H9 (cell line): Measurements from ENCODE around the gene EGLN1. TPM values are rescaled to one million over a fixed set of nuclear protein-coding genes. Genes with fewer than 3 reads are reported as not detected.

Experiments used
- DNase-seq: peaks from one replicate; pipeline ENCODE4 v3.0.0-alpha.2; 2017
- H2AFZ ChIP-seq: one replicate; pipeline ENCODE4 v1.6.1; 2013; ENCODE audit warnings: mild to moderate bottlenecking, low read length, control low read depth, moderate library complexity
- H2AK5ac ChIP-seq: 2 replicates; pipeline ENCODE4 v1.6.1; 2013; ENCODE audit warnings: low read length, control low read depth, mixed read lengths; ENCODE audit not compliant: insufficient read length
- H2BK120ac ChIP-seq: one replicate; pipeline ENCODE4 v1.6.1; 2013; ENCODE audit warnings: low read depth, mild to moderate bottlenecking, low read length, control low read depth, inconsistent platforms; ENCODE audit not compliant: poor library complexity, severe bottlenecking
- H2BK12ac ChIP-seq: 2 replicates; pipeline ENCODE4 v1.6.1; 2013; ENCODE audit warnings: low read length, control low read depth, mixed read lengths, low read depth; ENCODE audit not compliant: insufficient read length
- H2BK15ac ChIP-seq: 2 replicates; pipeline ENCODE4 v1.6.1; 2013; ENCODE audit warnings: low read depth, low read length, control low read depth
- H2BK20ac ChIP-seq: one replicate; pipeline ENCODE4 v1.6.1; 2013; ENCODE audit warnings: low read depth, mild to moderate bottlenecking, low read length, control low read depth, inconsistent platforms; ENCODE audit not compliant: poor library complexity, severe bottlenecking
- H2BK5ac ChIP-seq: 2 replicates; pipeline ENCODE4 v1.6.1; 2013; ENCODE audit warnings: low read length, control low read depth, mixed read lengths; ENCODE audit not compliant: insufficient read length
- H3K14ac ChIP-seq: 2 replicates; pipeline ENCODE4 v1.6.1; 2013; ENCODE audit warnings: low read length, control low read depth; ENCODE audit not compliant: insufficient read depth
- H3K18ac ChIP-seq: 2 replicates; pipeline ENCODE4 v1.6.1; 2013; ENCODE audit warnings: low read depth, mild to moderate bottlenecking, mixed read lengths, low read length, control low read depth; ENCODE audit not compliant: insufficient read length
- H3K23ac ChIP-seq: 2 replicates; pipeline ENCODE4 v1.6.1; 2013; ENCODE audit warnings: low read length, control low read depth, mixed read lengths, low read depth; ENCODE audit not compliant: insufficient read length
- H3K23me2 ChIP-seq: 2 replicates; pipeline ENCODE4 v1.6.1; 2013; ENCODE audit warnings: low read depth, mild to moderate bottlenecking, mixed read lengths, low read length, control low read depth; ENCODE audit not compliant: insufficient read length, poor library complexity, severe bottlenecking
- H3K27ac ChIP-seq: 2 replicates; pipeline ENCODE4 v1.5.1; 2013; ENCODE audit warnings: low read length, control low read depth, mixed read lengths, low read depth; ENCODE audit not compliant: insufficient read length
- H3K27me3 ChIP-seq: 2 replicates; pipeline ENCODE4 v1.6.1; 2013; ENCODE audit warnings: low read length, control low read depth, inconsistent platforms; ENCODE audit not compliant: insufficient read depth
- H3K4ac ChIP-seq: 2 replicates; pipeline ENCODE4 v1.6.1; 2013; ENCODE audit warnings: low read depth, mild to moderate bottlenecking, control low read depth, inconsistent platforms, low read length, moderate library complexity
- H3K4me1 ChIP-seq: 2 replicates; pipeline ENCODE4 v1.6.1; 2013; ENCODE audit warnings: low read length, control low read depth, inconsistent platforms; ENCODE audit not compliant: insufficient read depth
- H3K4me2 ChIP-seq: 2 replicates; pipeline ENCODE4 v1.6.1; 2013; ENCODE audit warnings: low read length, control low read depth, mixed read lengths; ENCODE audit not compliant: insufficient read length, insufficient read depth
- H3K56ac ChIP-seq: 2 replicates; pipeline ENCODE4 v1.6.1; 2013; ENCODE audit warnings: low read depth, mild to moderate bottlenecking, mixed read lengths, low read length, control low read depth; ENCODE audit not compliant: insufficient read length
- H3K79me1 ChIP-seq: 2 replicates; pipeline ENCODE4 v1.6.1; 2013; ENCODE audit warnings: low read depth, mild to moderate bottlenecking, moderate library complexity, low read length, control low read depth, inconsistent platforms; ENCODE audit not compliant: insufficient read depth, poor library complexity, severe bottlenecking
- H3K79me2 ChIP-seq: 2 replicates; pipeline ENCODE4 v1.6.1; 2013; ENCODE audit warnings: low read length, control low read depth, inconsistent platforms; ENCODE audit not compliant: insufficient read depth
- H3K9ac ChIP-seq: 2 replicates; pipeline ENCODE4 v1.6.1; 2013; ENCODE audit warnings: low read length, control low read depth, mixed read lengths; ENCODE audit not compliant: insufficient read length; ENCODE audit errors: extremely low read depth
- H3K9me3 ChIP-seq: one replicate; pipeline ENCODE4 v1.6.1; 2013; ENCODE audit warnings: low read depth, low read length, inconsistent platforms; ENCODE audit not compliant: control insufficient read depth
- H3T11ph ChIP-seq: one replicate; pipeline ENCODE4 v1.6.1; 2013; ENCODE audit warnings: mild to moderate bottlenecking, low read length, control low read depth, inconsistent platforms
- H4K20me1 ChIP-seq: one replicate; pipeline ENCODE4 v1.6.1; 2013; ENCODE audit not compliant: control insufficient read depth, insufficient read length, insufficient read depth
- H4K5ac ChIP-seq: 2 replicates; pipeline ENCODE4 v1.6.1; 2013; ENCODE audit warnings: low read depth, mild to moderate bottlenecking, mixed read lengths, low read length, control low read depth; ENCODE audit not compliant: insufficient read length
- H4K8ac ChIP-seq: replicated peaks from 2 replicates; pipeline ENCODE4 v1.6.1; 2013; ENCODE audit warnings: low read length, control low read depth, mixed read lengths, low read depth; ENCODE audit not compliant: insufficient read length
- H4K91ac ChIP-seq: 2 replicates; pipeline ENCODE4 v1.6.1; 2013; ENCODE audit warnings: low read depth, mild to moderate bottlenecking, moderate library complexity, mixed read lengths, low read length, control low read depth; ENCODE audit not compliant: insufficient read length
- H3K27ac Mint-ChIP-seq, 3 experiments: 2 replicates in 2 of 3; 3 replicates in 1 of 3; pipeline ENCODE4 v1.8.0; 2020 to 2021; ENCODE audit warnings: mixed read lengths in 3 of 3, mild to moderate bottlenecking in 1 of 3, moderate library complexity in 1 of 3
- H3K27me3 Mint-ChIP-seq: 2 replicates; pipeline ENCODE4 v1.8.0; 2021; ENCODE audit warnings: low read depth, mild to moderate bottlenecking, moderate library complexity, mixed read lengths
- H3K36me3 Mint-ChIP-seq, 3 experiments: 2 replicates in 2 of 3; 3 replicates in 1 of 3; pipeline ENCODE4 v1.8.0; 2020 to 2021; ENCODE audit warnings: low read depth in 3 of 3, mixed read lengths in 3 of 3; ENCODE audit not compliant: insufficient read depth in 1 of 3
- H3K4me1 Mint-ChIP-seq, 2 experiments: 2 replicates each; pipeline ENCODE4 v1.8.0; 2020; ENCODE audit warnings: mixed read lengths in 2 of 2
- H3K4me3 Mint-ChIP-seq, 2 experiments: 2 replicates in 1 of 2; 3 replicates in 1 of 2; pipeline ENCODE4 v1.8.0; 2020 to 2021; ENCODE audit warnings: mild to moderate bottlenecking in 2 of 2, mixed read lengths in 2 of 2, moderate library complexity in 1 of 2
- H3K9me3 Mint-ChIP-seq, 2 experiments: 2 replicates in 1 of 2; 3 replicates in 1 of 2; pipeline ENCODE4 v1.8.0; 2020; ENCODE audit warnings: mild to moderate bottlenecking in 2 of 2, mixed read lengths in 2 of 2, moderate library complexity in 1 of 2
- CTCF ChIP-seq: fragments of 200-600 bp; sonication (generic); conservative IDR thresholded peaks from 3 replicates; pipeline ENCODE4 v1.8.0; 2021; ENCODE audit warnings: antibody characterized with exemption, mild to moderate bottlenecking
- WGBS: extraction: QIAGEN DNeasy Blood & Tissue Kit; methylation state at CpG from one replicate; pipeline ENCODE4 v1.1.7; 2013; ENCODE audit warnings: missing lambda C conversion rate, low lambda C conversion rate, mixed read lengths; ENCODE audit not compliant: insufficient read length; ENCODE audit errors: extremely low coverage; 5-methylcytosine and 5-hydroxymethylcytosine counted together
- total RNA-seq: library from RNA; stranded (reverse); gene quantifications from 2 replicates; pipeline ENCODE4 v1.2.1, GENCODE V29; 2021

Gene EGLN1
- total RNA-seq, 1 experiment from 2014 or later, result 8.4 TPM

DNA sequence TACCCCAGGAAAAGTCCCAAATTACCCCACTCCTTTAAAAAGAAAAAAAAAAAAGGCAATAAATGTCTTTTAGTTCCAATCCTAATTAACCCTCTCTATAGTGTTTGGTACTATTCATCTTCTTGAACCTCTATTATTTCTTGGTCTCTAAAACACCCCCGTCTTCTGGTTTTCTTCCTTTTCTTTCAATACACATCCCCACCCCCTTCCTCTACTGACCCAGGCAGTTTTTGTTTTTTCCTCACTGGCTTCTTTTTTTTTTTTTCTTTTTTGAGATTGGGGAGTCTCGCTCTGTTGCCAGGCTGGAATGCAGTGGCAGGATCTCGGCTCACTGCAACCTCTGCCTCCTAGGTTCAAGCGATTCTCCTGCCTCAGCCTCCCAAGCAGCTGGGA, 26.1 kb downstream of the EGLN1 start:
- Mint-ChIP-seq H3K4me3 (no peak overlapping the region), H3K27ac (peak overlapping the region in 2 of 3 experiments; percentile 50 to 83; a peak in 2 of 7 replicates), H3K4me1 (peaks cover 7 to 10% of the 10 kb centered on the region in 2 experiments; a peak in 3 of 4 replicates), H3K9me3 (no peaks in the 10 kb centered on the region), H3K27me3 (no peaks in the 10 kb centered on the region), H3K36me3 (no peaks in the 10 kb centered on the region)
- no peak for TF ChIP-seq CTCF
- H3K79me2 ChIP-seq, result no peaks in the 10 kb centered on the region
- H2AK5ac ChIP-seq, result no peak overlapping the region
- H4K8ac ChIP-seq, result no peak overlapping the region
- H3K9me3 ChIP-seq, result no peaks in the 10 kb centered on the region
- DNase-seq, result no peak
- no peak overlapping the region for H3K14ac ChIP-seq
- no peak overlapping the region for H2BK12ac ChIP-seq
- peaks cover 7% of the 10 kb centered on the region; the same call in 1 of the 2 replicates for H3K4me1 ChIP-seq
- no peak overlapping the region for H3K56ac ChIP-seq
- H3K27me3 ChIP-seq, result no peaks in the 10 kb centered on the region
- no peak overlapping the region for H3K9ac ChIP-seq
- H3K18ac ChIP-seq, result no peak overlapping the region
- H4K5ac ChIP-seq, result no peak overlapping the region
- no CpG with 5 or more reads among the region's 4 CpGs for WGBS
- H3K4me2 ChIP-seq, result no peak overlapping the region
- no peak overlapping the region for H2BK5ac ChIP-seq
- no peaks in the 10 kb centered on the region for H3K23me2 ChIP-seq
- H2BK20ac ChIP-seq, result no peak overlapping the region
- H3K79me1 ChIP-seq, result no peaks in the 10 kb centered on the region
- H3K23ac ChIP-seq, result no peak overlapping the region
- H2AFZ ChIP-seq, result no peak overlapping the region
- H2BK15ac ChIP-seq, result no peak overlapping the region
- no peak overlapping the region for H3K27ac ChIP-seq
- H4K91ac ChIP-seq, result no peak overlapping the region
- no peak overlapping the region for H3T11ph ChIP-seq
- no peak overlapping the region for H3K4ac ChIP-seq
- H2BK120ac ChIP-seq, result no peak overlapping the region
- no peaks in the 10 kb centered on the region for H4K20me1 ChIP-seq
